T-helper 1 cell treated with Interleukin-12 subunit alpha and Interleukin-12 subunit beta and Interleukin-4 antibody, amounts not matched to agents 30 μg/mL and 1 μg/mL, for 36 hours (primary cell): Measurements from ENCODE around the gene AJUBA.
"Not testable (repeated sequence)": the region's sequence is repeated elsewhere in the genome, so short reads cannot be mapped to it uniquely, and the experiment has no call there.

ENCODE experiments used
- H3K27ac Mint-ChIP-seq: one replicate; pipeline ENCODE4 v1.8.0; 2021; ENCODE audit warnings: mild to moderate bottlenecking, mixed read lengths
- H3K27me3 Mint-ChIP-seq: one replicate; pipeline ENCODE4 v1.8.0; 2021; ENCODE audit warnings: low read depth, mixed read lengths
- H3K36me3 Mint-ChIP-seq: one replicate; pipeline ENCODE4 v1.8.0; 2021; ENCODE audit warnings: low read depth, mixed read lengths
- H3K4me1 Mint-ChIP-seq: one replicate; pipeline ENCODE4 v1.8.0; 2021; ENCODE audit warnings: low read depth, mixed read lengths
- H3K4me3 Mint-ChIP-seq: one replicate; pipeline ENCODE4 v1.8.0; 2021; ENCODE audit warnings: mild to moderate bottlenecking, moderate library complexity, mixed read lengths
- H3K9me3 Mint-ChIP-seq: one replicate; pipeline ENCODE4 v1.8.0; 2021; ENCODE audit warnings: mixed read lengths

Gene AJUBA

DNA sequence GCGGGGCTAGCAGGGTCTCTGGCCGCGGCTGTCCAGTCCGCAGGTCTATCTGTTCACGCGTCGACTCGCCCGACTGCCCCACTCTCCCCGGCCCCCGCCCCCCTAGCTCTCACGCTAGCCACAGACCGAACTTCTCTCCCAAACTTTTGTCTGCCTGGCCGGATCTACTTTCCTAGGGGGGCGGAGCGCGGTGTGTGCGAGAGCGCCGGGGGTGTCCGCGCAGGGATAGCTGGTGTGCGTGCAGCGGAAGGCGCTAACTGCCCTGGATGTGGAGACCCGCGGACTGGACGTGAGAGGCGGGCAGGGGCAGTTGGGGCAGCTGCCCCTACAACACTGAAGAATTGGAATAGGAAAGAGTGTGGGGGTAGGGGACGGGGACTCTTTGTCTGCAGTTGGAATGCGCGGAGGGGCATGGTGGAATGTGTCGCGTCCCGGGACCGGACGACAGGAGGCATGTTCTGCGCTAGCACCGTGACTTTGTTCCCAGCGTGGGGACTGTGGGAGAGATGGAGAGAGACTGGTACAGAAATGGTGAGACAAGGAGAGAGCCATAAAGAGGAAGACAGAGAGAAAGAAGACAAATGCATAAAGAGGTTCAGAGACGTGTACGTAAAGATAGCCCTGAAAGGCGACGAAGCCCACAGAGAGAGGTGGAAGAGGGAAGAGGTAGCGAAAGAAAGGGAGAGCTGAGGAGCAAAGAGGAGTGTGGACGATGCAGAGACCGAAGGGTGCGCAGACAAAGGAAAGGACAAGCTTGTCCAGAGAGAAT, at the start of gene AJUBA:
TSS of gene AJUBA (minus strand) at position 75 of the 769 bp plus-strand sequence. CDS start 285 bp downstream, outside the sequence.
- no peaks in the 10 kb centered on the region for H3K9me3 Mint-ChIP-seq
- no peaks in the 10 kb centered on the region for H3K36me3 Mint-ChIP-seq
- no peak within 1 kb of the TSS for H3K4me3 Mint-ChIP-seq
- no peak within 1 kb of the TSS for H3K27ac Mint-ChIP-seq
- H3K27me3 Mint-ChIP-seq, result peaks cover 21% of the 10 kb centered on the region
- peaks cover 5% of the 10 kb centered on the region for H3K4me1 Mint-ChIP-seq

DNA sequence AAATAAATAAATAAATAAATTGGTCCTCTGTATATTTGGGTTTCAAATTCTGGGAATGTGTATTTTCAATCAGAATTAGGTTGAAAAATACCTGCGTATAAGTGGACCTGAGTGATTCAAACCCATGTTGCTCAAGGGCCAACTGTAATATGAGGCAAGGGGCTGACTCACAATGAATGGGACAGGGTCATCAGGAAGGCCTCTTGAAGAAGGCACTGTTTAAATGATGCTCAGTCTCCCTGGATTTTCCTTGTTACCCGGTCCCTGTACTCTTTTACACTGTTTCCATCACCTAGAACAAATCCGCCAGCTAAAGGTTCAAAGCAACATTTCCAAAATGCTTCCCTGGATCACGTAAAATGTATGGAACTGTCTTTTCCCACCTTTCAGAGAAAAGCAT, 48.6 kb upstream of the AJUBA start:
- Mint-ChIP-seq H3K27ac (no peak overlapping the region), H3K36me3 (peaks cover 34% of the 10 kb centered on the region), H3K9me3 (no peaks in the 10 kb centered on the region), H3K4me1 (peaks cover 35% of the 10 kb centered on the region), H3K27me3 (no peaks in the 10 kb centered on the region), H3K4me3 (no peak overlapping the region)

DNA sequence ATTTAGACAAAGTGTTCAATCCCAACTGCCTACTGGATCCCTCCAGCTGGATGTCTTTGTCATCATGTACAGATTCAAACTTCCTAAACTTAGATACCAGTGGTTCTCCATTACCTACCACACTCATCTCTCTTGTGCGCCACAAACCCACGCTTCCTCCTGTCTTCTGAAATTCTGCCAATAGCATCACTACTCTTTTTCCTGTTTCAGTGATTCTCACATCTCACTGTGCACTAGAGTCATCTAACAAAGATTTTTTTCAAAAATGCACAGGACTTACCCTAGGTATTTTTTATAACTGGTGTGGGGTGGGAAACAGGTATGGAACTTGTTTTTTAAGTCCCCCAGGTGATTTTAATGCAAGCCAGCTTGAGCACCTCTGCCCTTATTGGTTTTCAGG, 46.4 kb upstream of the AJUBA start:
- no peaks in the 10 kb centered on the region for H3K27me3 Mint-ChIP-seq
- H3K4me1 Mint-ChIP-seq, result peaks cover 40% of the 10 kb centered on the region
- peaks cover 51% of the 10 kb centered on the region for H3K36me3 Mint-ChIP-seq
- peak overlapping the region; percentile 4 for H3K4me3 Mint-ChIP-seq
- H3K9me3 Mint-ChIP-seq, result no peaks in the 10 kb centered on the region
- H3K27ac Mint-ChIP-seq, result peak overlapping the region; percentile 6

DNA sequence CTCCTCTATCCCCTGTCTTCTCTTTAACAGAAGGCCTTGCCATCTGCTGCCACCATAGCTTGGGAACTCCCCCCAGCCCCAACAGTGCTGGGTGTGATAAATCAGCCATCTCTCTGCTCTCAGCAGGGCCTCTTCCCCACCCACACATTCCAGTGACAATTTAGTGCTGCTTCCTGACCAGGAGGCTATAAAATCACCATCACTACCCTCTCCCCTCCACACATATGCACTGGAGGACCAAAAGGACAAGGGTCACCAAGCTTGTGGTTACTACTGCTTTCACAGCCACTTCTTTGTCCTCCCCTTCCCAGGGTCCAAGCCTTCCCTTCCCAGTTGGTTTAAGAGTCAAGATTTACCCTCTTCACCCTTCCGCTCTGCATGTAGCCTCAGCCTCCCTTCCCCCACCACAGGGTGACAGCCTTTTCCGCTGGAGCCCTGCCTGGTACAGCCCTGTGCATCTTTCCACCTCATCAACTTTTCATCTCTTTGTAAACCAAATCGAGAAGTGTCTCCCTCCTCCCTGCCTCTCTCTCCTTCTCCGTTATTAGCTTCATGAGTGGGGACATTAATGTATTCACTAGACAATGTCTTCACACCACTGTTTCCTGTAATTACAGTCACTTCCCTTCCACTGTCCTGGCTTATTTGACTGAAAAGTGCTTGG, 42.9 kb upstream of the AJUBA start:
- Mint-ChIP-seq H3K4me1 (peaks cover 51% of the 10 kb centered on the region), H3K27me3 (no peaks in the 10 kb centered on the region), H3K4me3 (peak overlapping the region; percentile 15), H3K9me3 (no peaks in the 10 kb centered on the region), H3K27ac (peak overlapping the region; percentile 29), H3K36me3 (peaks cover 49% of the 10 kb centered on the region)

DNA sequence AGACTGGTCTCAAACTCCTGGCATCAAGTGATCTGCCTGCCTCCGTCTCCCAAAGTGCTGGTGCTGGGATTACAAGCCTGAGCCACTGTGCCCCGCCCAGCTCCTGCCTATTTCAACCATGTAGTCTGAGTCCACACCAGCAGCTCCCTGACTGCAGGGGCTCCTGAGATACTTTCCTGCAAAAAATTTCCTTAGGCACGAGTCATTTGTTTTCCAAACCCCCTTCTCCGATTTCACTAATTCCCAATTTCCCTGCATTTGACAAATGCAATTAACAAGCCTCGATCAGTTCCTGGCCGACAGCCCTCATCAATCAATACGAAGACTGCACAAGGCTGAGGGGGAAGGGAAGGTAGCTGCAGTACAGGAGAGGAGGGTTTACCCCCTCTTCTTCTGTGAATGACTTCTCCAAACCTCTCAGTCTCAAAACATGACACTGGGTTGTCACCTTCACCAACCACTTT, 42.3 kb upstream of the AJUBA start:
- Mint-ChIP-seq H3K36me3 (peaks cover 49% of the 10 kb centered on the region), H3K27me3 (no peaks in the 10 kb centered on the region), H3K9me3 (no peaks in the 10 kb centered on the region), H3K4me1 (peaks cover 51% of the 10 kb centered on the region), H3K4me3 (no peak overlapping the region), H3K27ac (no peak overlapping the region)

DNA sequence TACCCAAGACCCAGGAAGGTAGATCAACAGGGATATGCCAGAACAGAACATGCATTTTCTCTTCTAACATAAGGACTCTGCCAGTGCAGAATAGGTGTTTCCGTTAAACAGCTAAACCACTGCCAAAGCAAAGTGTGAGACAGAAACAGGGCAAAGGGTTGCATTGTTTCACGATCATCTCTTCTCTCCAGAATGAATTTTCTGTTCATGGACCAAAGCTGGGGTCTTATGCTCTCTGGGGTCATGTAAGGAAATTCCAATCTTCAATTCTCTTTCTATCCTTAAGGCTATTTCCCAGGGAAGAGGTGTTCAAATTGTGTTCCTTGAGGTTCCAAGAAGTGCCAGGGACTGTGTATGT, 41.4 kb upstream of the AJUBA start:
- no peak overlapping the region for H3K4me3 Mint-ChIP-seq
- peaks cover 46% of the 10 kb centered on the region for H3K4me1 Mint-ChIP-seq
- no peak overlapping the region for H3K27ac Mint-ChIP-seq
- no peaks in the 10 kb centered on the region for H3K27me3 Mint-ChIP-seq
- H3K36me3 Mint-ChIP-seq, result peaks cover 42% of the 10 kb centered on the region
- H3K9me3 Mint-ChIP-seq, result no peaks in the 10 kb centered on the region

DNA sequence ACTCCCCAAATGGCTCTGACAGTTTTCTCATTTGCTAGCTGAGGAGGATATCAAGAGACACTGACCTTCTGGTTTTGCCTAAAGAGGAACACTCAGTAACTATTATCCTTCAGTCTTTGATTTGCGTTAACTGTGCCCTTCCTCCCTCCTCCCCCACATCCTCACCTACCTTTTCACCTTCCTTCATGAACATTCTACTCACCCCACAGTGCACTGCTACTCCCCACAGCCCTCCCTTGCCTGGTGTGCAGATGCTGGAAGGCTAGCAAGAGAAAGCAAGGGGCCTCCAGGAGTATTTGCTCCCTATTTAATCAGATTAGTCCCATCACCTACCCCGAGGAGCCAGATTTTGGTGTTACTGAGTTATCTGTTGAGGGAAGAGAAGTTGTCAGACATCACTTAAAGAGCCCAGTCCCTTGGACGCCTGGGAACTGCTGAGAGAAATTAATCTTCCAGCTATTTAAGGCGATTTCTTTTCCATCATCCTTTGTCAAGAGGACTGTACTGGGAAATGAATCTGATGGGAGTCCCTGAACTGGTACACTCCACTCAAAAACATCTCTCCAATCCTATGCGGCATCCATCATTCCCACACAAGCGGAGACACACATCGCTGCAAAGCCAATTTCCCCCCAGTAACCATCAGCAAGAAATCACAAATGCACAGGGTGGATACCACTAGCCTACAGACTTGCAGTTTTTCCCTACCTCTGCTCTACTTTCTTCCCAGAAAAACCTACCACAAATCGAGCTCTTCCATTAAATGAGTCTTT, 40.9 kb upstream of the AJUBA start:
- peaks cover 40% of the 10 kb centered on the region for H3K36me3 Mint-ChIP-seq
- no peaks in the 10 kb centered on the region for H3K9me3 Mint-ChIP-seq
- peaks cover 44% of the 10 kb centered on the region for H3K4me1 Mint-ChIP-seq
- H3K27me3 Mint-ChIP-seq, result no peaks in the 10 kb centered on the region
- peak overlapping the region; percentile 43 for H3K27ac Mint-ChIP-seq
- H3K4me3 Mint-ChIP-seq, result no peak overlapping the region

DNA sequence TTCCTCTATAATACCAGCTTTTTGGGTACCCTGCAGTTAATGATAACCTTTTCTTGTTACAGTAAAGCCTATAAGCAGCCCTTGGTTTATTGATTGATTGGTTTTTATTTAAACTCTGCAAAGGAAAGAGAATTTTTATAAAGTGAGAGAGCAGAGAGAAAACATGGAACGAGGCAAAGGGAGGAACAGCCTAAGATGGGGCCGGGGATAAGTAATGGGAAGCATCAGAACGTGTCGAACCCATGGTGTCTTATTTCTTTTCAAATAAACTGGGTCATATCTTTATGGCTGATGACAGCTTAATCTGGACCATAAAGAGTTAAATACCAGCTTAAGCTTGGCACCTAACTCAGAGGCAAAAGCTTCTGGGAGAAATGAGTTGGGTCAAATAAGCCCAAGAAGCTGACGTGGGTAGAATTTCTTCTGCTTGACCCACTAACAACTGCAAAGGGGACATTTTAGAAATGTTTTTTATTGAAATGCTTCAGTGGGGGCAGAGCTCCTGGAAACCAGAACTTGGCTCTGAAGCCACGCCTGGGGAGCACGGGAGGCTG, 39.6 kb upstream of the AJUBA start:
- Mint-ChIP-seq H3K4me3 (no peak overlapping the region), H3K27me3 (no peaks in the 10 kb centered on the region), H3K4me1 (peaks cover 38% of the 10 kb centered on the region), H3K9me3 (no peaks in the 10 kb centered on the region), H3K36me3 (peaks cover 35% of the 10 kb centered on the region), H3K27ac (no peak overlapping the region)

DNA sequence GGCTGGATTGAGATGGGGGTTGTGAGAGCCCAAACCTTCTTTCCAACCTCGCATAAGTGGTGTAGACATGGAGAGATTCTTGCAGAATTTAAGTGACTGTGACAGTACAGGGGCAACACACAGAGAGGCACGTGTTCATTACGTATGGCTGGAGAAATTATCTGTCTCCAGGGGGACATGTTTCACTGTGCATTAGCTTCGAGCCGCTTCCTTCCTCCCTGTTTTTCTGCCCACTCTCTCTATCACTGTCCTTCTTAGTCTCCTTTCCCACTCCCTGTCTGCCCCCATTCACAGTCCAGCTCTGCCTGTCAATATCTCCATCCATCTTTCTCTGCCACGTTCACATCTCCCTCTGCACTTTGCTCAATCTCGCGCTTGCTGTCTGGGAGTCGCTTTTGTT, 39.1 kb upstream of the AJUBA start:
- no peak overlapping the region for H3K4me3 Mint-ChIP-seq
- peaks cover 38% of the 10 kb centered on the region for H3K4me1 Mint-ChIP-seq
- no peaks in the 10 kb centered on the region for H3K27me3 Mint-ChIP-seq
- no peak overlapping the region for H3K27ac Mint-ChIP-seq
- no peaks in the 10 kb centered on the region for H3K9me3 Mint-ChIP-seq
- peaks cover 35% of the 10 kb centered on the region for H3K36me3 Mint-ChIP-seq

DNA sequence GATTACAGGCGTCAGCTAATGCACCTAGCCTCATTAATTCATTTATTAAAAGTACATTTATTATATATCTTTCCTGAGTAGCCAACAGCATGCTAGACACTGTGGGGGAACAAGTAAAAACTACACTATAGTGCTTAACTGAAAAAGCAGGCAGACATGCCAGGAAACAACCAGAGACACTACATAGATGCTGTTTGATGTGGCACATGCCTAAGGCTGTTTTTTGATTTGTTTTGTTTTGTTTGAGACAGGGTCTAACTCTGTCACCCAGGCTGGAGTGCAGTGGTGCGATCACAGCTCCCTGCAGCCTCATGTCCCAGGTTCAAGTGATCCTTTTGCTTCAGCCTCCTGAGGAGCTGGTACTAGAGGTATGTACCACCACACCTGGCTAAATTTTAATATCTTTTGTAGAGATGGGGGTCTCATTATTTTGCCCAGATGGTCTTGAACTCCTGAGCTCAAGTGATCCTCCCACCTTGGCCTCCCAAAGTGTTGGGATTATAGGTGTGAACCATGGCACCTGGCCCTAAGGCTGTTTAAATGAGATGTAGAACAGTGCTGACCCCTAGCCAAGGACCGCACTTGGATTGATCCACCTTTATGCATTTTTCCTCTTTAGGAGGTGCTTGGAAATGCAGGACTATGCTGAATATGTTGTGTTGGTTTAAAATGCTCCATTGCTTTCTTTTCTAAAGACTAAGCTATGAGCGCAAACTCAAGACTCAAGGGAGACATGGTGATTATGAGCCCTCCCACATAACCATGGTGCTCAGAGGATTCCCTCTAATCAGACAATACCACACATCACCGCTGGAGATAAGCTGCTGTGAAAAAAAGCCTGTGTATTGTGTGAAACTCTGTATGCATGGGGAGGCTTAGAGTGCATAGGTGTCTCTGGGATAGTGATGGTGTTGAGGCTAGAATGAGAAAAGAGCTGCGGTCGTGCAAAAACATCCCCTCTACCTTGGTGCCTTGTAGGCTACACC, 38.1 kb upstream of the AJUBA start:
- H3K9me3 Mint-ChIP-seq, result no peaks in the 10 kb centered on the region
- H3K36me3 Mint-ChIP-seq, result peaks cover 27% of the 10 kb centered on the region
- H3K4me3 Mint-ChIP-seq, result no peak overlapping the region
- H3K27me3 Mint-ChIP-seq, result no peaks in the 10 kb centered on the region
- H3K4me1 Mint-ChIP-seq, result peaks cover 38% of the 10 kb centered on the region
- no peak overlapping the region for H3K27ac Mint-ChIP-seq

DNA sequence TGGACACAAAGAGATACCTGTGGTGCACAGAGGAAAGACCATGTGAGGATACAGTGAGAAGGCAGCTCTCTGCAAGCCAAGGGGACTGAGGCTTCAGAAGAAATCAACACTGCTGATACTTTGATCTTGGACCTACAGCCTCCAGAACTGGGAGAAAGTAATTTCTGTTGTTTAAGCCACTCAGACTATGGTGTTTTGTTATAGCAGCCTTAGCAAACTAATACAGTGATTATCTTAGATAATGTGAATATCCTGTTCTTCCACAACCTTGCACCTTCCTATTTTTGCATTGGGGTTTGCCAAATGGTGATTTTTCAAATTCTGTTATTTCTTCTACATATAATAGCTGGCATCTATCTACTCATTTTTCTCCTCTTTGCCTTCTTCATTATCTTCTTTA, 35.8 kb upstream of the AJUBA start:
- Mint-ChIP-seq H3K9me3 (no peaks in the 10 kb centered on the region), H3K4me1 (peaks cover 20% of the 10 kb centered on the region), H3K27ac (no peak overlapping the region), H3K27me3 (no peaks in the 10 kb centered on the region), H3K36me3 (peaks cover 11% of the 10 kb centered on the region), H3K4me3 (no peak overlapping the region)

DNA sequence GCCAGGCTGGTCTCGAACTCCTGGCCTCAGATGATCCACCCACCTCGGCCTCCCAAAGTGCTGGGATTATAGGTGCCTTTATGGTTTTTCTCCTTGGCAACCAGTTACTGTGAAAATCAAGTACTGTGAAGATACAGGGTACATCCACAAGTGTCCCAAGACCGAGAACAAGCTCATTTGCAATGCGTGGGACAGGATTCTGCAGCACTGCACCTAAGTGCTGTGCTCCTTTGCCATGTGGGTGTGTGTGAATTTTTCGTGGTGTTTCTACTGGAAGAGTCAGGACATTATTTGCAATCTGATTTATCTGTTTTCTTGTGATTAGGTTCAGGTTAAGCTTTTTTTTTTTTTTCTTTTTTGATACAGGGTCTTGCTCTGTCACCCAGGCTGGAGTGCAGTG, 34.7 kb upstream of the AJUBA start:
- H3K27ac Mint-ChIP-seq, result no peak overlapping the region
- H3K36me3 Mint-ChIP-seq, result peaks cover 9% of the 10 kb centered on the region
- H3K4me3 Mint-ChIP-seq, result no peak overlapping the region
- peaks cover 17% of the 10 kb centered on the region for H3K4me1 Mint-ChIP-seq
- H3K27me3 Mint-ChIP-seq, result no peaks in the 10 kb centered on the region
- H3K9me3 Mint-ChIP-seq, result no peaks in the 10 kb centered on the region

DNA sequence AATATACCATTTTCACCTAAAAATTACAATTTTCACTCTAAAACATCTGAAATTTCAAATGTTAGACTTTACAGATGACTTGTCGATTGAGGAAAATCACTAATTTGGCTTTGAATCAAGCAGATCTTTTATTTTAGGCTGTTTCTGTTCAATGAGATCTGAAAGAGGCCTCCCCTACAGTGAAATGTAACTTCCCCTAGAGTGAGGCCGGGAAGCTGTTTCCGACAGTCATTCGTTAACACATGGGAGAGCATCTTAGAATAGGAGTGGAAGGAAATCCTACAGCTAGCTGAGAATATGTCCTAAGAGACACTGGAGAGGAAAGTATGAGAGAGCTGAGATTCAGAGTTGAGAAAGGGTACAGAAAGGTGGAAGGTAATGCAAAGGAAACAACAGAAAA, 33.3 kb upstream of the AJUBA start:
- Mint-ChIP-seq H3K36me3 (peaks cover under 1% of the 10 kb centered on the region), H3K27me3 (no peaks in the 10 kb centered on the region), H3K9me3 (no peaks in the 10 kb centered on the region), H3K4me1 (peaks cover 9% of the 10 kb centered on the region), H3K4me3 (peak overlapping the region; percentile 24), H3K27ac (peak overlapping the region; percentile 5)

DNA sequence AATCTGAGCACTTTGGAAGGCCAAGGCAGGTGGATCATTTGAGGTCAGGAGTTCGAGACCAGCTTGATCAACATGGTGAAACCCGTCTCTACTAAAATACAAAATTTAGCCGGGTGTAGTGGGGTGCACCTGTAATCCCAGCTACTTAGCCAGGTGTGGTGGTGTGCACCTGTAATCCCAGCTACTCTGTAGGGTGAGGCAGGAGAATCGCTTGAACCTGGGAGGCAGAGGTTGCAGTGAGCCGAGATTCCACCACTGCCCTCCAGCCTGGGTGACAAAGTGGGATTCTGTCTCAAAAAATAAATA, 31.4 kb upstream of the AJUBA start:
- not testable (repeated sequence) for H3K9me3 Mint-ChIP-seq, H3K4me3 Mint-ChIP-seq, H3K27me3 Mint-ChIP-seq, H3K27ac Mint-ChIP-seq, H3K36me3 Mint-ChIP-seq
- H3K4me1 Mint-ChIP-seq, result peaks cover 18% of the 10 kb centered on the region
